IMR-90 (cell line): ENCODE measurements around the gene GNAZ. TPM values are rescaled to one million over a fixed set of nuclear protein-coding genes. Genes with fewer than 3 reads are reported as not detected.

Experiments
- ATAC-seq: fragments of 200-7000 bp; cut with Tn5 transposase; 2 replicates; pipeline ENCODE4 v1.9.1; 2020; ENCODE audit warnings: low read depth, mild to moderate bottlenecking, moderate library complexity
- BruUV-seq: library from RNA; stranded (reverse); fragments of 400-500 nt; replicated peaks from 2 replicates; lab custom pipeline; 2021; lab: Mats Ljungman, UMichigan
- CTCF ChIA-PET: fragments of 300-600 bp; formaldehyde crosslinking; extraction: SDS; loops from one replicate; lab custom pipeline; 2021; ENCODE audit warnings: antibody characterized with exemption; lab: Yijun Ruan, JAX
- POLR2A ChIA-PET: fragments of 300-600 bp; sonication (Branson Sonifier 250); formaldehyde crosslinking; loops from one replicate; lab custom pipeline; 2022; ENCODE audit warnings: antibody characterized with exemption; ENCODE audit not compliant: unreplicated experiment; lab: Charles Lee
- DNase-seq: peaks from one replicate; pipeline ENCODE4 v3.0.0; 2013
- H2AFZ ChIP-seq: replicated peaks from 2 replicates; pipeline ENCODE3; 2013; ENCODE audit warnings: low read length, mild to moderate bottlenecking; ENCODE audit not compliant: poor library complexity
- H2AK5ac ChIP-seq: 2 replicates; pipeline ENCODE4 v1.6.1; 2013; ENCODE audit warnings: low read depth, low read length, inconsistent platforms
- H2AK9ac ChIP-seq: replicated peaks from 2 replicates; pipeline ENCODE3; 2013; ENCODE audit warnings: mild to moderate bottlenecking, low read depth, low read length, moderate library complexity; ENCODE audit not compliant: poor library complexity
- H2BK120ac ChIP-seq: 2 replicates; pipeline ENCODE4 v1.6.1; 2013; ENCODE audit warnings: low read depth, low read length, inconsistent platforms
- H2BK15ac ChIP-seq: 3 replicates; pipeline ENCODE4 v1.6.1; 2013; ENCODE audit warnings: low read depth, low read length, inconsistent platforms
- H2BK20ac ChIP-seq: 2 replicates; pipeline ENCODE4 v1.6.1; 2013; ENCODE audit warnings: low read depth, mild to moderate bottlenecking, inconsistent platforms, low read length, moderate library complexity
- H2BK5ac ChIP-seq: 2 replicates; pipeline ENCODE4 v1.6.1; 2013; ENCODE audit warnings: mild to moderate bottlenecking, low read depth, low read length, inconsistent platforms; ENCODE audit not compliant: poor library complexity, severe bottlenecking
- H3K14ac ChIP-seq: replicated peaks from 2 replicates; pipeline ENCODE4 v1.6.1; 2013; ENCODE audit warnings: low read depth, low read length, inconsistent platforms
- H3K18ac ChIP-seq: 2 replicates; pipeline ENCODE4 v1.6.1; 2013; ENCODE audit warnings: low read depth, low read length, control low read depth
- H3K23ac ChIP-seq: 2 replicates; pipeline ENCODE4 v1.6.1; 2013; ENCODE audit warnings: low read depth, low read length, inconsistent platforms
- H3K27ac ChIP-seq: 2 replicates; pipeline ENCODE4 v1.5.1; 2013; ENCODE audit warnings: mild to moderate bottlenecking, control low read depth, low read length; ENCODE audit not compliant: insufficient read depth
- H3K27me3 ChIP-seq: 2 replicates; pipeline ENCODE4 v1.6.1; 2013; ENCODE audit warnings: low read length; ENCODE audit not compliant: control insufficient read depth, insufficient read depth
- H3K36me3 ChIP-seq: 2 replicates; pipeline ENCODE4 v1.6.1; 2013; ENCODE audit warnings: low read length, mixed read lengths; ENCODE audit not compliant: control insufficient read depth, insufficient read depth
- H3K4ac ChIP-seq: 2 replicates; pipeline ENCODE4 v1.6.1; 2013; ENCODE audit warnings: low read depth, low read length, inconsistent platforms
- H3K4me1 ChIP-seq: 2 replicates; pipeline ENCODE4 v1.6.1; 2013; ENCODE audit warnings: low read length, mixed read lengths; ENCODE audit not compliant: control insufficient read depth, insufficient read depth
- H3K4me2 ChIP-seq: 2 replicates; pipeline ENCODE4 v1.6.1; 2013; ENCODE audit warnings: low read depth, mild to moderate bottlenecking, control low read depth, low read length, moderate library complexity
- H3K4me3 ChIP-seq: 2 replicates; pipeline ENCODE4 v1.5.1; 2013; ENCODE audit warnings: low read depth, mild to moderate bottlenecking, control low read depth, low read length, moderate library complexity; ENCODE audit not compliant: insufficient read depth
- H3K56ac ChIP-seq: 2 replicates; pipeline ENCODE4 v1.6.1; 2013; ENCODE audit warnings: low read length, inconsistent platforms; ENCODE audit not compliant: insufficient read depth; ENCODE audit errors: extremely low read depth
- H3K79me1 ChIP-seq, 2 experiments: 2 replicates each; pipeline ENCODE4 v1.6.1; 2013; ENCODE audit warnings: low read length in 2 of 2, inconsistent platforms in 1 of 2, low read depth in 1 of 2
- H3K9ac ChIP-seq: 2 replicates; pipeline ENCODE4 v1.6.1; 2013; ENCODE audit warnings: low read depth, low read length, control low read depth
- H3K9me1 ChIP-seq: 2 replicates; pipeline ENCODE4 v1.6.1; 2013; ENCODE audit warnings: low read length, inconsistent platforms; ENCODE audit not compliant: insufficient read depth
- H3K9me3 ChIP-seq: 2 replicates; pipeline ENCODE4 v1.6.1; 2013; ENCODE audit warnings: low read length; ENCODE audit not compliant: control insufficient read depth, insufficient read depth
- H4K20me1 ChIP-seq: 2 replicates; pipeline ENCODE4 v1.6.1; 2013; ENCODE audit warnings: low read length, inconsistent platforms; ENCODE audit not compliant: insufficient read depth
- H4K5ac ChIP-seq: 2 replicates; pipeline ENCODE4 v1.6.1; 2013; ENCODE audit warnings: mild to moderate bottlenecking, low read depth, low read length, control low read depth
- H4K8ac ChIP-seq, 2 experiments: 2 replicates each; pipeline ENCODE4 v1.6.1; 2013; ENCODE audit warnings: low read depth in 2 of 2, low read length in 2 of 2, control low read depth in 1 of 2, inconsistent platforms in 1 of 2
- H4K91ac ChIP-seq: 2 replicates; pipeline ENCODE4 v1.6.1; 2013; ENCODE audit warnings: low read depth, low read length, inconsistent platforms; ENCODE audit not compliant: insufficient read depth
- BHLHE40 ChIP-seq: fragments of 150-350 bp; IDR thresholded peaks from 2 replicates; pipeline ENCODE4 v1.6.1; 2016; ENCODE audit warnings: mild to moderate bottlenecking, low read depth, low read length
- CEBPB ChIP-seq: IDR thresholded peaks from 2 replicates; pipeline ENCODE4 v1.6.1; 2012; ENCODE audit warnings: low read depth, low read length, improper control_type of control experiment
- CHD1 ChIP-seq: IDR thresholded peaks from 2 replicates; pipeline ENCODE4 v1.6.1; 2012; ENCODE audit warnings: low read depth, low read length, improper control_type of control experiment
- CTCF ChIP-seq: conservative IDR thresholded peaks from 2 replicates; pipeline ENCODE4 v1.5.1; 2012; ENCODE audit warnings: mild to moderate bottlenecking, low read depth, low read length, improper control_type of control experiment
- MAFK ChIP-seq: IDR thresholded peaks from 2 replicates; pipeline ENCODE4 v1.6.1; 2012; ENCODE audit warnings: low read depth, low read length, improper control_type of control experiment
- NFE2L2 ChIP-seq: fragments of 150-350 bp; IDR thresholded peaks from 2 replicates; pipeline ENCODE4 v1.6.1; 2016; ENCODE audit warnings: low read depth, mild to moderate bottlenecking, low read length
- POLR2A ChIP-seq: IDR thresholded peaks from 2 replicates; pipeline ENCODE4 v1.6.1; 2012; ENCODE audit warnings: mild to moderate bottlenecking, low read depth, low read length
- RAD21 ChIP-seq: IDR thresholded peaks from 2 replicates; pipeline ENCODE4 v1.6.1; 2012; ENCODE audit warnings: low read length, improper control_type of control experiment
- RFX5 ChIP-seq: IDR thresholded peaks from 2 replicates; pipeline ENCODE4 v1.8.0; 2012; ENCODE audit warnings: low read depth, mild to moderate bottlenecking, low read length, moderate library complexity
- SMC3 ChIP-seq: fragments of 150-350 bp; IDR thresholded peaks from 2 replicates; pipeline ENCODE4 v1.6.1; 2016; ENCODE audit warnings: low read depth, mild to moderate bottlenecking, antibody characterized with exemption, low read length, moderate library complexity
- WGBS, 2 experiments: methylation state at CpG; one replicate each; pipeline versions ENCODE4 v1.1.5 to v1.1.7; 2013; ENCODE audit warnings: missing lambda C conversion rate in 2 of 2; ENCODE audit not compliant: insufficient read length in 1 of 2; ENCODE audit errors: extremely low coverage in 2 of 2; 5-methylcytosine and 5-hydroxymethylcytosine counted together
- dilution Hi-C: fragments of 300-500 bp; cut with HindIII; formaldehyde crosslinking; loops from one replicate; pipeline ENCODE4 v1.14.3; 2018; ENCODE audit warnings: low sequenced_read_pairs; ENCODE audit not compliant: unreplicated experiment
- in situ Hi-C: fragments of 300-500 bp; cut with MboI; formaldehyde crosslinking; loops from 3 replicates; pipeline ENCODE4 v1.14.3; 2019; ENCODE audit warnings: low sequenced_read_pairs, inconsistent platforms, mixed read lengths
- intact Hi-C: fragments of 100-400 bp; cut with micrococcal nuclease; formaldehyde crosslinking; loops from 2 replicates; pipeline ENCODE4 v1.10.0; 2022
- polyA plus RNA-seq, 3 experiments: library from polyadenylated mRNA; depleted of rRNA; stranded (reverse); fragments of >200 nt; gene quantifications; 2 replicates each; pipeline ENCODE4 v1.2.3, GENCODE V29; 2012; ENCODE audit warnings: low replicate concordance in 1 of 3
- total RNA-seq: library from RNA; depleted of rRNA; stranded (reverse); fragments of >200 nt; gene quantifications from 2 replicates; pipeline ENCODE4 v1.2.3, GENCODE V29; 2012
- TF ChIP-seq, protein P1 (sequence below): fragments of 150-350 bp; IDR thresholded peaks from 2 replicates; pipeline ENCODE4 v1.6.1; 2016; ENCODE audit warnings: low read depth, mild to moderate bottlenecking, low read length, moderate library complexity, borderline replicate concordance
- TF ChIP-seq, protein P2 (sequence below): fragments of 150-350 bp; IDR thresholded peaks from 2 replicates; pipeline ENCODE4 v1.6.1; 2017; ENCODE audit warnings: mild to moderate bottlenecking, antibody characterized with exemption, low read length, low read depth

GNAZ gene
- total and polyA plus RNA-seq, 2 of the 4 experiments (the other 2 are of a cell fraction), result 1.5 to 2.5 TPM

DNA sequence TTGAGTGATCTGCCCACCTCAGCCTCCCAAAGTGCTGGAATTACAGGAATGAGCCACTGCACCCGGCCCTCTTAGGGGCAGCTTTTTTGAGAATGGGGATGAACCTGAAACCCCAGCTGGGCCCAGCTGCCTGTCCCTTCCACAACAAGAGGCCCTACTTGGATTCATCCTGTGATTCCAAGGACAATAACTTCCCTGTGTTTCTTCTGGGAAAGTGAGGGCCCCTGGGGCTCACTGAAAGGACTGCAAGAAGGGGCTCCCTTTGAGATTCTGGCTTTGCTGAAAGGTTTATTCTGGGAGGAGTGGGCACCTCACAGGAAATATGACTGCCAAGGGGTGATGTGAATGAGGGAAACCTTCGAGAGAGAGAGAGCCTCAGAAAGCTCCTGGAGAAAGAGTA is 12.3 kb upstream of the GNAZ start:
- H3K4ac ChIP-seq, result no peak overlapping the region
- H3K4me1 ChIP-seq, result no peaks in the 10 kb centered on the region
- ATAC-seq (no peak), DNase-seq (no peak)
- CTCF ChIA-PET, result no interaction called here
- no peak overlapping the region for H3K4me2 ChIP-seq
- H3K27ac ChIP-seq, result no peak overlapping the region
- H3K9ac ChIP-seq, result no peak overlapping the region
- POLR2A ChIA-PET, result no interaction called here
- no TSS peak for BruUV-seq
- no peak overlapping the region for H2AFZ ChIP-seq
- no peak overlapping the region for H3K56ac ChIP-seq
- peaks cover 5% of the 10 kb centered on the region; the same call in 1 of the 2 replicates for H3K27me3 ChIP-seq
- H3K9me1 ChIP-seq, result no peaks in the 10 kb centered on the region
- no peak overlapping the region for H4K91ac ChIP-seq
- no peaks in the 10 kb centered on the region for H3K79me1 ChIP-seq
- WGBS, 2 experiments, result no CpG with 5 or more reads among the region's 2 CpGs
- H3K4me3 ChIP-seq, result no peak overlapping the region
- no peak overlapping the region for H2BK120ac ChIP-seq
- no peak overlapping the region for H2BK5ac ChIP-seq
- dilution Hi-C loops (no loop called here), intact Hi-C loops (no loop called here), in situ Hi-C loops (no loop called here)
- H2AK9ac ChIP-seq, result no peak overlapping the region
- H4K8ac ChIP-seq, result no peak overlapping the region
- no peak overlapping the region for H2BK20ac ChIP-seq
- H3K18ac ChIP-seq, result no peak overlapping the region
- no peak for TF ChIP-seq CEBPB
- TF ChIP-seq NFE2L2, result no peak
- TF ChIP-seq BHLHE40, result no peak
- TF ChIP-seq SMC3, result no peak
- no peak for TF ChIP-seq CHD1
- TF ChIP-seq POLR2A, result no peak
- TF ChIP-seq RAD21, result no peak
- TF ChIP-seq, protein P1, sequence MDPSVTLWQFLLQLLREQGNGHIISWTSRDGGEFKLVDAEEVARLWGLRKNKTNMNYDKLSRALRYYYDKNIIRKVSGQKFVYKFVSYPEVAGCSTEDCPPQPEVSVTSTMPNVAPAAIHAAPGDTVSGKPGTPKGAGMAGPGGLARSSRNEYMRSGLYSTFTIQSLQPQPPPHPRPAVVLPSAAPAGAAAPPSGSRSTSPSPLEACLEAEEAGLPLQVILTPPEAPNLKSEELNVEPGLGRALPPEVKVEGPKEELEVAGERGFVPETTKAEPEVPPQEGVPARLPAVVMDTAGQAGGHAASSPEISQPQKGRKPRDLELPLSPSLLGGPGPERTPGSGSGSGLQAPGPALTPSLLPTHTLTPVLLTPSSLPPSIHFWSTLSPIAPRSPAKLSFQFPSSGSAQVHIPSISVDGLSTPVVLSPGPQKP, result no peak
- no peak for TF ChIP-seq RFX5
- TF ChIP-seq MAFK, result no peak
- TF ChIP-seq CTCF, result no peak
- TF ChIP-seq, protein P2, sequence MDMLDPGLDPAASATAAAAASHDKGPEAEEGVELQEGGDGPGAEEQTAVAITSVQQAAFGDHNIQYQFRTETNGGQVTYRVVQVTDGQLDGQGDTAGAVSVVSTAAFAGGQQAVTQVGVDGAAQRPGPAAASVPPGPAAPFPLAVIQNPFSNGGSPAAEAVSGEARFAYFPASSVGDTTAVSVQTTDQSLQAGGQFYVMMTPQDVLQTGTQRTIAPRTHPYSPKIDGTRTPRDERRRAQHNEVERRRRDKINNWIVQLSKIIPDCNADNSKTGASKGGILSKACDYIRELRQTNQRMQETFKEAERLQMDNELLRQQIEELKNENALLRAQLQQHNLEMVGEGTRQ, result no peak
- H3K14ac ChIP-seq, result no peak overlapping the region
- H2BK15ac ChIP-seq, result no peak overlapping the region
- no peaks in the 10 kb centered on the region for H3K9me3 ChIP-seq
- H4K5ac ChIP-seq, result no peak overlapping the region
- no peaks in the 10 kb centered on the region for H4K20me1 ChIP-seq
- no peaks in the 10 kb centered on the region for H3K36me3 ChIP-seq
- H2AK5ac ChIP-seq, result no peak overlapping the region
- H3K23ac ChIP-seq, result no peak overlapping the region
